GM19043 (cell line): ENCODE results near the gene CNOT1.

Experiments
- ATAC-seq: cut with Tn5 transposase; IDR thresholded peaks from one replicate; pipeline ENCODE4 v1.9.1; 2021; ENCODE audit warnings: low read depth; ENCODE audit not compliant: unreplicated experiment

Gene CNOT1

DNA sequence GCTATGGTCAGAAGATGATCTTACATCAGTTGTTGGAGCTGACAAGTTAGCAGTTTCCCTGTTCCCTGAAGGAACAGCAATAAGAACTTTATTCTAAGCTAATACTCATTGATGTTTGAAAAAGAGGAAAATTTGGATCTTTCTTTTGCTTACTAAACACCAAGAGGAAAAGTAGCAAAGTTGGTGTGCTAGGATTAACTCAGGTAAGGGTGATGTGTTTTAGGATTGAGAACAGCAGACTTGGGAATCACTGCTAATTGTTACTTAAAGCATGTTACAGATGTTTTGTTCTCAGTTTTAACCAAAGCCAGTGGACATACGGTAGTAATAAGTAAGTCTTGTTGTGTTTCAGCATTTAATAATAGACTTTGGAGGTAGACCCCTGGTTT is 110.7 kb downstream of the CNOT1 start:
- no peak for ATAC-seq

DNA sequence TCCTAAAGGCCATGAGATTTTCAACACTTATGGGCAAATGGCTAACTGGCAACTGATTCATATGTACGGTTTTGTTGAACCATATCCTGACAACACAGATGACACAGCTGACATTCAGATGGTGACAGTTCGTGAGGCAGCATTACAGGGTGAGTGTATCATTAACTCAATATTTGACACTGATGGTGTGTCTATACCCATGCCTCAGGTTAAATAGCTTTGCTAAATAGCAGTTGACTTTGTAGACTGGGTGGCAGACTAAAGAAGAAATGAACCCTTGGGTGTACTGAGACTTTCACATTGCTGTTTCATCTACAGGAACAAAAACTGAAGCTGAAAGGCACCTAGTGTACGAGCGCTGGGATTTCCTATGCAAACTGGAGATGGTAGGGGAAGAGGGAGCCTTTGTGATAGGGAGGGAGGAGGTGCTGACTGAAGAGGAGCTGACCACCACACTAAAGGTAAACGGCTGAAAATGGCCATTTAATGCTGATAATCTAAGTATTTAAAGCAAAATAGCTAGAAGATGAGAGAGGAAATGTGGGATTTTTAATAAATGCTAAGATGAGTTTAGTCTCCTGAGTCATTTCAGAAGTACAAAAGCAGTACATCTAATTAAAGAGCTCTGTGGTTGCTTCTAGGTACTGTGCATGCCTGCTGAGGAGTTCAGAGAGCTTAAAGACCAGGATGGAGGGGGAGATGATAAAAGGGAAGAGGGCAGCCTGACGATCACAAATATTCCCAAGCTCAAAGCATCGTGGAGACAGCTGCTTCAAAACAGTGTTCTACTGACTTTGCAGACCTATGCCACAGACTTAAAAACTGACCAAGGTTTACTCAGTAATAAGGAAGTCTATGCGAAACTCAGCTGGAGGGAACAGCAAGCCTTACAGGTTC is 111.3 kb downstream of the CNOT1 start:
- peak; percentile 36 for ATAC-seq

DNA sequence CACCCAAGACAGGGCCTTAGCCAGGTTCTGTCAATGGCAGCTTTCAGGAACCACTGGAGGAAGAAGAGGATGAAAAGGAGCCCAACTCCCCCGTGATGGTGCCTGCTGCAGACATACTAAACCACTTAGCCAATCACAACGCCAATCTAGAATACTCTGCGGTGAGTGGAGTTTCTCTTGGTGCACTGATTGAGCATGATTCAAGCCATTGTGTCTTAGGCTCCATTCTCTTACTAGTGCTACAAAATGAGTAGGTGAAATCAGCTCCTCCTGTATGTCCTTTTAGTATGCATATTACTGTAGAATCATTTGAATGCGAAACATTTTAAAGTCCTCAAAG is 112.9 kb downstream of the CNOT1 start:
- ATAC-seq = no peak

DNA sequence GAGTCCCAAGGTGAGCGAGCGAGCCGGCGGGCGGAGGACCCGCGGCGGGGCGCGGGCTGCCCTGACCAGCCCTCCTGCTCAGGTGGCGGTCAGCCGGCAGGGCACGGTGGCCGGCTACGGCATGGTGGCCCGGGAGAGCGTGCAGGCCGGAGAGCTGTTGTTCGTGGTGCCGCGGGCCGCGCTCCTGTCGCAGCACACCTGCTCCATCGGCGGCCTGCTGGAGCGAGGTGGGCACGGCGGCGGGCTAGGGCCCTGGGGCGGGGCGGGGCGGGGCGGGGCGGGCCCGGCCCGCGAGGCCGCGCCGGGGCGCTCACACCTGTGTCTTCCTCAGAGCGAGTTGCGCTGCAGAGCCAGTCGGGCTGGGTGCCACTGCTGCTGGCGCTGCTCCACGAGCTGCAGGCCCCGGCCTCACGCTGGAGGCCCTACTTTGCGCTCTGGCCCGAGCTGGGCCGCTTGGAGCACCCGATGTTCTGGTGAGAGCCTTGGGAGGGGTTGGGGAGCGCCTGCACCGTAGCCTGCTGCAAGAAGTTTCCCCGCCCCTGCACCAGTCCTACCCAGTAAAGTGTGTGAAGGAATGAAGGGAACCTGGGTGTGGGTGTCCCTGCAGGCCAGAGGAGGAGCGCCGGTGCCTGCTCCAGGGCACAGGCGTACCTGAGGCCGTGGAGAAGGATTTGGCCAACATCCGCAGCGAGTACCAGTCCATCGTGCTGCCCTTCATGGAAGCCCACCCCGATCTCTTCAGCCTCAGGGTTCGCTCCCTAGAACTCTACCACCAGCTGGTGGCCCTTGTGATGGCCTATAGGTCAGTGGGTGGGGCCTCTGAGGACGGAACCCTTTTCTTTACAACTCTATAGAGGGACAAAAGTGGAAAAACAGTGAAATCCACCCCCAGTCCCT is 113.5 kb downstream of the CNOT1 start:
- peak; percentile 35 for ATAC-seq

DNA sequence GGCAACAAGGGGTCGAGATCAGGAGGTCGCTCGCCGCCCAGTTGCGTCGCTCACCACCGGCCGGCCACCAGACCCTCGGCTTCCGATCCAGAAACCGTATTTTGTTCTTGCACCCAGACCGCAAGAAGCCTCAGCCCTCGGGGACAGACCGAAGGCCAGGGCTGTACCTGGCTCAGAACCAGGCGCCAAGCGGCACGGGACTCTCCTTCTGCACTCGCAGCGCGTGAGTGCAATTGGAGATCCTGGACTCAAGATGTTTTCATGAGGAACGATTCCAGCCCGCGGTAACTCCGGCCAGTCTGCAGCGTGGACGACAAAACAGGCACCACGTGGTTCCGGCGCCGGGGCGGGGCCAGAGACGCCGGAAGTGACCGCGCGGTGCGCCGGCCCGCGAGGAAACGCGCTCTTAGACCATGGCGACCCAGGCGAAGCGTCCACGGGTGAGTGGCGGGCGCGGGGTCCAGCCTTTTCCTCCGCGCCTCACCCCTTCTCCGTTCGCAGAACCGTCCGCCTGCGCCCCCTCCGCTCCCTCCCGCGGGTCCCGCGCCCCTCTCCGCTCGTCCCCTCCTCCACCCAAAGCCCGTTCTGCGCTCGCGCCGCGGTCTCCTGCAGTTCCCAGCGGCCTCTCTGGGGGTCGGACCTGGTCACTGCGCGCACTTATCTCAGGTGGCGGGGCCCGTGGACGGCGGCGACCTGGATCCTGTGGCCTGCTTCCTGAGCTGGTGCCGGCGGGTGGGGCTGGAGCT is 114.3 kb downstream of the CNOT1 start, which contains the start of gene SETD6:
TSS of gene SETD6 (plus strand) at position 393 of the 746 bp plus-strand sequence. CDS start at position 414, 21 bp downstream.
- ATAC-seq = peak; percentile 60

DNA sequence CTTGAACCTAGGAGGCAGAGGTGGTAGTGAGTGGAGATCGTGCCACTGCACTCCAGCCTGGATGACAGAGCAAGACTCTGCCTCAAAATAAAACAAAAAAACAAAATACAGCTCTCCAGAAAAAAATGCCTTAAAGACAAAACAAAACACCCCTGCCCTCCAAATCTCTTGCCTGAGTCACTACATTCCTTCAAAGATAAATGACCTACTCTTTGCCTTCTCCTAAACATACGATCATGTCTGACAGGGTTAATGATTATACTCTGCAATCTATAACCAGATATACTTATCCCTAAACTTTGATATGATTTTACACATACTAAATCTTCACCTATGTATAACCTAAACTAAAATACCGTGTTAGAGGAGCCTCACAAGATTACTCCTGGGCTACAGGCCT is 115.8 kb downstream of the CNOT1 start:
- no peak for ATAC-seq

DNA sequence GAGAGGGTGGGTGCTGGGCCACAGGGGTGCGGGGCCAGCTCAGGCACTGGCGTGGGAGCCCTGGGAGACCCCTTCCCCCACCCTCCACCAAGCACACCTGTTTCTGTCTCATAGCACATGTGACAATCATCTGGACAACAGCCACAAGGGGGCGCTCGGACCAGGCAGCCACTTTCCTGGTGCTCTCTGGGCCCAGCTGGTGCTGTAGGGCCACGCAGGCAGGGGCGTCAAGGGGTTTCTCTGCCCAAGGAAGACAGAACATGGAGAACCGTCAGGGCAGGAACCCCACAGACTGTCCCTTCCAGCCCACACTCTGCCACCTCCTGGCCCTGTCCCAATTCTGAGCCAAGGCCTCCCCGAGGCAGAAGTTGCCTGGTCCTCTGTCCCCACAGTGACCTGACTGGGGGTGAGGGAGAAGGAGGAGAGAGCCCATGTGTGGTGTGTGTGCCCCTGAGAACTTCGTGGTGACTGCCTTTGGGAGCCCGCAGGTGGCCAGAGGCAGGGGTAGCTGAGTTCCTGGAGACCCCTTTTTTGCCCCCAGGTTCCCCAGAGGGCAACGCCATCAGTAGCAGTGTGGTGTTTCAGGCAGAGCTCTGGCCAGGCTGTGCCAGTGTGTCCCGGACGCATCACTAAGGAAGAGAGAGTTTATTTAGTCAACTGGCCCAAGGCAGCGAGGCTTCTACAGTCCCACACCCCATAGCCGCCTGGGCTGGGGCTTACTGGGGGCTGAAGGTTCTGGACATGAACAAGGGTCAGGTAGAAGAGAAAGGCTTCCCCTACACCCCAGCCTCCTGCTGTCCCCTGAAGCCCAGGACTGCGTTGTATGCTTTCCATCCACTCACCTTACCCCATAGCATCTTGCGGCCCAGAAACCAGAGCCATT is 117.5 kb downstream of the CNOT1 start:
- ATAC-seq = peak; percentile 35

DNA sequence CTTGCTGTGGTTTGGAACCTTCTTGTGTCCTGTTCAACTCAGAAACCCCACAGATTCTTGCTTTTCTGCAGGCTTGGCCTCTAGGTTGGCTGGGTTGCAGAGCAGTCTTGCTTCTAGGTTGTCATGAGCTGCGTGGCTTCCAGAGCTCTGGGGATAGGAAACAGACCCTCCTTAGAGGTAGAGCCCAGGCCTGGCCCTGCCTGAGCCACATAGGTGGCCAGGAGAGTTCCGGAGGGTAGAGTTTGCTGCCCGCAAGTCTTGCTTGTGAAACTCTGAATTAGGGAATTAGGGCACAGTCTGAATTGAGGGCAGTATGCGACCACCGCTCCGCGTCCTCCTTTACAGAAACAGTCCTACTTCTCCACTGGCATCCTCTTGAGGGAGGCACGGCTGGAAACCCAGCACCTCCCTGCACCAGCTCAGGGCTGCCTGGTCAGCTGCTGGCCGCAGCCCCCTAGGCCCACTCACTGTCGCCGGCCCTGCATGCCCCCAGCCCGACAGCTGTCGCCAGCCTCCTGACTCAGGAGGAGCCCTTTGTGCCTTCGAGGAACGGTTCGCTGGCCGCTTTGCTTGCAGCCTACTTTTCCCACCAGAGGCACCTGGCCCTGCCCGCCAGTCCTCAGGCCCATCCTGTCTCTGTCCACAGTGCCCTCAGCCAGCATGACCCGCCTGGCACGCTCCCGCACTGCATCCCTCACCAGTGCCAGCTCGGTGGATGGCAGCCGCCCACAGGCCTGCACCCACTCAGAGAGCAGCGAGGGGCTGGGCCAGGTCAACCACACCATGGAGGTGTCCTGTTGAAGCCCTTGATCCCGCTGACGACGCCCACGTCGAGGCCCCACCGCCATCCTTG is 118.6 kb downstream of the CNOT1 start:
- no peak for ATAC-seq

DNA sequence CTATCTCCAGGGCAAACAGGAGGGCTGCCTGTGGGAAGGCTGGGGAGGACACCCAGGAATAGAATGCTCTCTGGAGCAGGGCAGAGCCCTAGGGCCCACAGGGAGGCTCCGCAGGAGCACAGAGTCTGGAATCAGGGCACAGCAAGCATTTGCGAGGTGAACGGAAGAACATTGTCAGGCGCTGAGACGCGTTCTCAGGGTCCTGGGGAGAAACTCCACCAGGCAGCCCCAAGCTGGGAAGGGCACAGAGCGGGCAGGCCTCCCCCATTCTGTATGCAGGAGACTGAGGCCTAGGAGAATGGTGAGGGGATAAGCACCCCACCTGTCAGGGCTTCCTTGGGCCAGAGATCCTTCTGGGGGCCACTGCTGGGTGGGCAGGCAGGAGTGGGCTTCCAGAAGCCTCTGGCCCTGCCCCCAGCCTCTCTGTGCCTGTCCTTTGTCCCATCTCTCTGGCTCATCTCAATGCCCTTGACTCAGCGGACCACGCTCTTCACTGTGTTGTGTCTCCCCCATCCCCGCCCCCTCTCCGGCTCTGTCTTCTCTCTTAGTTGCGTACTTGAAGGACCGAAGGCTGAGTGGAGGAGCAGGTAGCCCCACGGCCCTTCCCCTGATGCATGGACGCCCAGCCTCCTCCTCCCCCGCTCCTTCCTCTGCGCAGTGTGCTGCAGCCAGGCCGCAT is 119.4 kb downstream of the CNOT1 start:
- no peak for ATAC-seq

DNA sequence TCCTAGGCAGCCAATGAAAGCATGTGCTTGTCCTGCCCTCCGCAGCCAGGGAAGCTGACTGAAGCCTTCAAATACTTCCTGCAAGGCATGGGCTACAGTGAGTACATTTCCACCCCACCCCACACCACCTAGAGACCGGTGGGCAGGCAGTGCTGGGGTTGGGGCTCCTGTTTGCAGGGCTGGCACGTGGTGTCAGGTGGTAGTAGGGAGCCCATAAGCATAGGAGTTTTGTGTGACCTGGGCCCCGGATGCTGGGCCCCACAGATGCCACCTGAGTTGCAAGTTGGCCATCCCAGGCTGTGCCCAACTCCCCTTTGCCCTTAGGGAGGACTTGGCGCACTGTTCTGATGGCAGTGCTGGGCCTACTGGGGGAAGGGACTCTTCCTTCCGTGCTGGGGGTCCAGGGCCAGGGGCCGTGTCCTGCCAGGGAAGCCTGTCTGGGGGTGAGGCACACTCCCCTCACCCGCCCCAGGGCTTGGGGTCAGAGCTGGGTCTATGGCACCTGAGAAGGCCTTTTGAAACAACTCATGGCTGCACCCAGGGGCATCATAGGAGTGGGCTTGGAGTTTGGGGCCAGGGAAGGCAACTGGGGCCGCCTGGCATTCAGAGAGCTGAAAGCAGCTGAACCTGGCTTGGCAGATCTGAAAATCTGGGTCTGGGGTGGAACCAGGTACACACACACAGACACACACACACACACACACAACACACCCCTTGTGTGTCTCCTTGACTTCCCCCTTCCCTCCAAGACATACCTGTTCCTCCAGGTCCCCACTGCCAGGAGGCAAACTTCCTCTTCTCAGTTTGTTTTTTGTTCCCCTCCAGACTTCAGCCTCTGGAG is 120.2 kb downstream of the CNOT1 start:
- ATAC-seq = no peak

DNA sequence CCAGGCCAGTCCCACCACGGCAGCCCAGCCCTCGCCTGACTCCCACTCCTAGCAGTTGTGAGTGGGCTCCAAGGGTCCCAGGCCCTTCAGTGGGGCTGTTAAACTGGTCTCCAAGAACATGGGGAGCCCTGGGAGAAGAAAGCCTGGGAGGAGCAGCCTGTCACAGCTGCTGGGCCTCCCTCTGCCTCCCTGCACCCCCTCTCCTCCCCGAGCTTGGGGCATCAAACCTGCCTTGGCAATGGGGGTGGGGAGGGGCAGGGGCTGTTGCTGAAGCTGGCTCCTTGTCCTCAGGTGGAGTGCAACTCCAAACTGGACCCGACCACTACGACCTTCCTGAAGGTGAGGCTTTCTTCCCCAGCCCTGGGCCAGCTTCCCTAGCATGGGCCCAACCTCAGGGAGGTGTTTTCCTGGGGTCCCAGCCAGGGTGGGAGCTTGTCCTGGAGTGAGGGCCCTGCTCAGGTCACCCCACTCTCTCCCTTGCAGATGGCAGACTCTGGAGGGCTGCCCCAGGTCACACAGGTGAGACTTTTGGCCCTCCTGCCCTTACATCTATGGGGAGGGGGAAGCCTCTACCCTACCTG is 120.9 kb downstream of the CNOT1 start:
- ATAC-seq = no peak

DNA sequence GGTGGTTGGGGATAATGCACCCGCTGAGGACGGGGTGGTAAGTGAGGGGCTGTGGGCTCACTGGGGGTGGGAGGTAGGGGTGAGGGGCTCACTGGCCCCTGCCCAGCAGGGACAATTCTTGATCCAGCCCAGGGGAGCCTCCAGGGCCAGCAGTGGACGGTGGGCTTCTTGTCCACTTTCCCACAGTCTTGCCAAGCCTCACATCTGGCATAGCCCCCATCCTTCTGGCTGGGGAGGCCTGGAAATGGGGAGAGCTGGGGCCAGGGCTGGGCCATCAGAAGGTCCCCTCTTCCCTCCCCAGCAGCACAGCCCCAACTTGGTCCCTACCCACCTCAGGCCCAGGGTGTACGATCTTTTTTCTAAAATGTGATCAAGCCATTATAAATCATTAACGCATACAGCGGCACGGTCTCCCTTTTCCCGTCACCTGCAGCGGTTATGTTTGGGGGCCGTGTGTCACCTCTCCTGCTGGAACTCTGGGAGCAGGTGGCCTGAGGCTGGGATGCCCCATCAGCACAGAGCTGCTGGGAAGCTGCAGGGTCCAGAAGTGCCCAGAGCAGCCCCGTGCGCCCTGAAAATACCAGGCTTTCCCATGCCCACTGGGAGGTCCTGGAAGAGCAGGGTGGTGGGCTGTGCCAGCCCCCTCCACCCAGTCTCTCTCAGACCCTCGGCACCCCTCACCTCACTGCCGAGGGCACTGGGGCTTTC is 121.5 kb downstream of the CNOT1 start:
- ATAC-seq = no peak

DNA sequence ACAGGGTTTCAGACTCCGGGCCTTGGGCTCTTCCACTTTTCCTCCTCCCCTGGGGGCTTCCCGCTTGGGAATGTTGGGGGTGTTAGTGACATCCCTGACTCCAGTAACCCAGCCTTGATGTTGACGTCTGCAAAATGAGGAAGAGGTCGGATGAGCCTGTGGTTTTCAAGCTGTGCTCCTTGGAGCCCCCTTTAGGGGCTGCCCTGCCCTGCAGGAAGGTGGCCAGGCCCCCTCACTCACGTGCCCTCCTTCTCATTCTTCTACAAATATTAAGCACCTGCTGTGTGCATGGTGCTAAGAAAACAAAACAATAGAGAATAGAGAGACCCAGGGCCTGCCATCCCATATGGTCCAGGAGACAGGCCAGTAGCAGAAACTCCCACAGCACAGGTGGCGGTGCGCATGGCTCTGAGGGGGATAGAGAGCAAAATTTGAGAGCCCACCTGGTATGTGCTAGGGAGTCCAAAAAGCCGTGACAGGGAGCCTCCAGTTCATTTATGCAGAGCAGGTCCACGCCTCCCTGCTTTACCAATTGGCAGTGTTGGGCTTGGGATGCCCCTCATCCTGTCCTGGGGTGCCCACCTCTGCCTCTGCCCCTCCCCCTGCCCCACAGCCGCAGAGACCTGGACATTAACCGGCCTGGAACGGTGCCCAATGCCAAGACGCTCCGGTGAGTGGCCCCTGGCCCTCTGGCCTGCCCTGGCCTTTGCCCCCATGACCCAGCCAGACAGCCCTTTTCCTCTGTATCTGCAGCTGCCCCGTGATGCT is 122.2 kb downstream of the CNOT1 start:
- ATAC-seq = no peak

DNA sequence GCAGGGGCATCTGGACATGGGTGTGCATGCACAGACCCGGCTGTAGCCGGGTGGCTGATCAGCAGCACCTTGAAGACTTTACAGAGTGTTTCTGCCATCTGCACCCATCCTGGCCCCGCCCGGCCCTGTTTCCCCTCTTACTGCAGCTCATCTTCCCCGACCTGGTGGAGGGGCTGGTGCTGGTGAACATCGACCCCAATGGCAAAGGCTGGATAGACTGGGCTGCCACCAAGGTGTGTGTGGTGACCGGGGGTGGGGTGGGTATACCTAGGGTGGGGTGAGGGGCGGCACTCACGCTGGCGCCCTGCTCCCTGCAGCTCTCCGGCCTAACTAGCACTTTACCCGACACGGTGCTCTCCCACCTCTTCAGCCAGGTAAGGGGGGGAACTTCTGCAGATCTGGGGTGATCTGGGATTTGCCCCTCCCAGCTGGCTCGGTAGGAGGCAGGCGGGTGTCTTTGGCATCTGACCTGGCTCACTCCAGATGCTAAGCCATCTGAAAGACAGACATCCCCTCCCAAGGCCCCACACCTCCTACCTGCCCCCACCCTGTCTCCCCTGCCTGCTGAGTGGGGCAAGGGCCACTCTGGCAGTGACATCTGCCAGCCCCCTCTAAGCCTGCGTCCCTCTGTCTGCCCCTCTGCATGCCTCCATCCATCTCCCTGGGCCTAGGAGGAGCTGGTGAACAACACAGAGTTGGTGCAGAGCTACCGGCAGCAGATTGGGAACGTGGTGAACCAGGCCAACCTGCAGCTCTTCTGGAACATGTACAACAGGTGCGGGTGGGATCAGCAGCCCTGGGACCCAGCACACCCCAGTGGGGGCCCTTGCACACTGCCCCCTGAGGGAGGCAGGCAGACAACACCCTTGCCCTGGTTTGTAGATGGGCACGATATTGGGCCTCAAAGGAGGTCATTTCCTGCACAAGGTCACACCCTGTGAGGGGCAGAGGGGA is 123.1 kb downstream of the CNOT1 start:
- ATAC-seq = no peak
